ENCODE data around the gene GALE. TPM values are rescaled to one million over a fixed set of nuclear protein-coding genes. Genes with fewer than 3 reads are reported as not detected.
A peak's percentile ranks its signal among the peaks of the same experiment; 100 is the strongest.

GALE gene
- total and polyA plus RNA-seq, 2 of the 13 experiments (the other 11 are each of a cell fraction or from before 2014, with no cell fraction given), result 85.2 to 88.4 TPM

GRCh38 chr1:23790696-23791515 is 9.6 kb downstream of the GALE start, which contains the start of gene LYPLA2 (continued):
- TF ChIP-seq MTERF4 (CRISPR knock-in tag; IDR thresholded peaks at IDR 0.05) (no peak), LCORL (IDR thresholded peaks at IDR 0.05) (no peak), LCORL (CRISPR knock-in tag; IDR thresholded peaks at IDR 0.05) (peak; percentile 60; the same call in 1 of the 2 replicates), KLF16 (CRISPR knock-in tag; IDR thresholded peaks at IDR 0.05) (peak in 1 of 2 experiments; percentile 64; a peak in 2 of 4 replicates), FIP1L1 (IDR thresholded peaks at IDR 0.05; ENCODE audit: borderline replicate concordance, insufficient read depth, low read depth, low read length) (peak; percentile 38; the same call in 1 of the 2 replicates), ZNF10 (CRISPR knock-in tag; IDR thresholded peaks at IDR 0.05; ENCODE audit: borderline replicate concordance, low read depth) (no peak), TRAFD1 (CRISPR knock-in tag; IDR thresholded peaks at IDR 0.05; ENCODE audit: borderline replicate concordance) (no peak), RBM39 (IDR thresholded peaks at IDR 0.05; ENCODE audit: low read depth, low read length, poor library complexity, severe bottlenecking) (peak; percentile 41), CBX1 (IDR thresholded peaks at IDR 0.05; ENCODE audit: low read depth) (no peak), ZNF598 (CRISPR knock-in tag; IDR thresholded peaks at IDR 0.05; ENCODE audit: borderline replicate concordance) (no peak), ZNF660 (CRISPR knock-in tag; IDR thresholded peaks at IDR 0.05; ENCODE audit: borderline replicate concordance, low read depth) (no peak), RBAK (CRISPR knock-in tag; IDR thresholded peaks at IDR 0.05) (no peak), POLR2AphosphoS2 (IDR thresholded peaks at IDR 0.05; ENCODE audit: low read depth, low read length) (no peak), PRDM15 (CRISPR knock-in tag; IDR thresholded peaks at IDR 0.05) (no peak), YEATS2 (CRISPR knock-in tag; IDR thresholded peaks at IDR 0.05; ENCODE audit: borderline replicate concordance) (peak; percentile 73; the same call in 1 of the 2 replicates), EHMT2 (IDR thresholded peaks at IDR 0.05; ENCODE audit: borderline replicate concordance, low read depth, low read length) (no peak), ZNF530 (CRISPR knock-in tag; IDR thresholded peaks at IDR 0.05; ENCODE audit: low read depth) (no peak), ZNF234 (CRISPR knock-in tag; conservative IDR thresholded peaks at IDR 0.05) (no peak), ZNF772 (CRISPR knock-in tag; IDR thresholded peaks at IDR 0.05) (peak; percentile 77; the same call in 1 of the 2 replicates), MIER2 (CRISPR knock-in tag; IDR thresholded peaks at IDR 0.05) (0 out of 2 replicates have a peak, but pooled peaks have one; percentile 38), ELF1 (CRISPR knock-in tag; IDR thresholded peaks at IDR 0.05) (peak; percentile 99), ZSCAN9 (CRISPR knock-in tag; IDR thresholded peaks at IDR 0.05; ENCODE audit: borderline replicate concordance) (no peak)
